Choroid plexus epithelial cell (primary cell): ENCODE results near the gene MPV17L2.

Source experiments
- DNase-seq: peaks from one replicate; pipeline ENCODE4 v3.0.0-alpha.2; 2010; ENCODE audit warnings: low read depth
- H3K4me3 ChIP-seq: 2 replicates; pipeline ENCODE4 v1.5.1; 2011; ENCODE audit warnings: low read depth, mild to moderate bottlenecking, control low read depth, low read length, moderate library complexity
- CTCF ChIP-seq: conservative IDR thresholded peaks from 2 replicates; pipeline ENCODE4 v1.5.1; 2011; ENCODE audit warnings: low read depth, mild to moderate bottlenecking, control low read depth, inconsistent platforms, low read length, moderate library complexity

Gene MPV17L2

GRCh38 chr19:18193388-18194180 lies 566 bp downstream of the MPV17L2 start:
- no peak for TF ChIP-seq CTCF
- H3K4me3 ChIP-seq, result peak overlapping the region; percentile 90
- no peak for DNase-seq

- DNase-seq, result no peak
- H3K4me3 ChIP-seq, result peak overlapping the region; percentile 90
- TF ChIP-seq CTCF, result no peak
Measured at GRCh38 chr19:18194181-18194530, 1.1 kb downstream of the MPV17L2 start.

- DNase-seq, result peak; percentile 29
- no peak for TF ChIP-seq CTCF
- H3K4me3 ChIP-seq, result peak overlapping the region; percentile 20
Measured at GRCh38 chr19:18194554-18195238, 1.7 kb downstream of the MPV17L2 start.

- H3K4me3 ChIP-seq, result no peak overlapping the region
- DNase-seq, result no peak
- TF ChIP-seq CTCF, result no peak
Measured at GRCh38 chr19:18196511-18196845, 3.5 kb downstream of the MPV17L2 start.

GRCh38 chr19:18197306-18197705 lies 4.3 kb downstream of the MPV17L2 start:
- no peak overlapping the region for H3K4me3 ChIP-seq
- DNase-seq, result no peak
- TF ChIP-seq CTCF, result no peak

GRCh38 chr19:18197941-18198340 lies 4.9 kb downstream of the MPV17L2 start:
- DNase-seq, result no peak
- H3K4me3 ChIP-seq, result no peak overlapping the region
- TF ChIP-seq CTCF, result no peak

- no peak overlapping the region for H3K4me3 ChIP-seq
- no peak for DNase-seq
- TF ChIP-seq CTCF, result no peak
Measured at GRCh38 chr19:18198374-18198773, 5.4 kb downstream of the MPV17L2 start.
